Midbrain (tissue), 1 donor: ENCODE results near the gene PTGIS.
"Not testable (repeated sequence)": the region's sequence is repeated elsewhere in the genome, so short reads cannot be mapped to it uniquely, and the experiment has no call there.

Experiments
- DNase-seq: peaks from one replicate; lab custom pipeline; 2025; lab: John Stamatoyannopoulos, UW

The PTGIS gene

DNA sequence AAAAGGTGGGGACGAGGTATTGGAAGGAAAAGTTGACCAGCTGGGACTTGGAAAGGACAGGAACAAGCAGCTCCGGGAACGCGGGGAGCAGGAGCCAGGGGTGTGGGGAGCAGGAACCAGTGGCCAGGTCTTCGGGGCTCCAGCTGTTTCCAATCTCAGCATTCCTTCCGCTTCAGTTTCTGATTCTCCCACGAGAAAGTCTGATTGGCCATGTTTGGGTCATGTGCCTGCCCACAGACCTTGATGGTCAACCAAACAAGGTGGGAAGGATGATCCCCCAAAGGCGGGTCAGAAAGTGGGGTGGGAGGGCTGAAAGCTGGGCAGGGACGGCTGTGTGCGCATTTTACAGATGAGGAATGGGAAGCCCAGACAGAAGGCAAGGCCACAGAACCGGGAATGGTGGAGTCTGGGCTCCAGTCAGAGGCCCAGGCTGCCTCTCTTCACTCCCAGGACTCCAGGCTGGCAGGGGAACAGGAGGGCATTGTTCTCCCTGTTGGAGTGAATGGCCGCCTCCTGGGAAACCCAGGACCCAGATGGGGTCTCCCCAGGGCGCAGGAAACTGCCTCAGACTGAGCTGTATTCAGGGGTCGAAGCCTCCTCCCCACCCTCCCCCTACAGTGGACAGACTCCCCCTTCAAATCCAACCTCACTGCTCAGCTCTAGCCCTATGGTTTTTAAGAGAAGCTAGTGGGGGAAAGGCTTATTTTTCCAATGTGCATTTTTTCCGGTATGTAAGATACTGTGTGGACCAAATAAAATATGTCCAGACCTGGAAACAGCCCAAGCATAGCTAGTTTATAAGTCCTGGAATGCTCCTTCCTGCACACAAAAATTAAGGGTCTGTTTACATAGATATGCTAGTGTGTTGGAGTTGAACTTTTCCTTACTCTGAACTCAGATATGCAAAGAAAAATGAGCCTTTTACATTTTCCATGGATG is 12.2 kb upstream of the PTGIS start:
- DNase-seq = no peak

- DNase-seq = no peak
These were observed 11.3 kb upstream of the PTGIS start for GRCh38 chr20:49579195-49579594.

DNA sequence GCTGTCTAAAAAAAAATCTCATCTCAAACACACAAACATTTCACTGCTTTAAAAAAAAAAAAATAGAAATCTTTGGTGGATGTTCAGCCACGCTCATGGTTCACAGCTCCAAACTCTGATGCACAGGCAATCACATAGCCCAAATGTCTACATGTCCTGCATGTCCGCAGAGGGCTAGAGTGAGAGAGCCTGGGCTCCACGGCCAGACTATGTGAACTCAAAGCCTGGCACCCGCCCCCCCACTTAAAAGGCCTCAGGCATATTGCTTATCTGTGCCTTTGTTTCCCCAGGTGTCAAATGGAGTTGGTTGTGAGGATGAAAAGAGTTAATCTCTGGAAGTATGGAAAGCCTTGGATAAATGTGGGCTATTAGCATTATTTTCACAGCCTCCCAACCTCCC is 10.5 kb upstream of the PTGIS start:
- DNase-seq = no peak

- no peak for DNase-seq
These were observed 7.7 kb upstream of the PTGIS start for GRCh38 chr20:49575551-49576060.

GRCh38 chr20:49573900-49574416 is 6.0 kb upstream of the PTGIS start:
- no peak for DNase-seq

DNA sequence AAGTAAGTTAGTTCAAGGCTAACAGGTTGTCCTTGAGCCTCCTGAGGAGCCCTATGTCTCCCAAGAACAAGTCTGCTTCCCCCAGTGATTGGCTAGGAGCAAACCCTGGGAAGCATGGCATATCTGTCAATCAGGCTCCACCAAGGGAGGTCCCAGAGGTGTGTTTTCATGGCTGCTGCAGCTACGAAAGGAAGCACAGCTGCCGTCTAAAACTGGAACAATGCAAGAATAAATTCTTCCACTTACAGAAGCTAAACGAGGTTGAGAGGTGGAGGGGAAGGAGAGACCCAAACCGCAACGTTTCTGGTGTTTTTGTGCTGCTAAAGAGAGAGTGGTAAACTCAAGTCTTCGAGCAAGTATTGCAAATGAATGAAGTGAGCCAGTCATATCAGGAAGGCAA is 4.9 kb upstream of the PTGIS start:
- DNase-seq = no peak

DNA sequence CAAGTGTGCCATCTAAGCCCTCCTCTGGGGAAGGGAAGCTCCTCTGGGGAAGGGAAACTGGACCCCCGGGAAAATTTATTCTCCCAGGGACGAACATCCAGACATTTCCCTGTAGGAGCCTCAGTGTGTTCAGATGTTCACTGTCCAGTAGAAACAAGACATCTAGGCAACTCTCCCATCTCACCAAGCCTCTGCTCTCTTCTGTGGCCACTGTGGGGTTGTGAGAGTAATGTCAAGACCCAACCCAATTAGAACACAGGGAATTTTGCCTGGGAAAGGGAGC is 3.6 kb upstream of the PTGIS start:
- DNase-seq = no peak

- no peak for DNase-seq
These were observed 3.1 kb upstream of the PTGIS start for GRCh38 chr20:49570828-49571552.

GRCh38 chr20:49570161-49570827 is 2.4 kb upstream of the PTGIS start:
- DNase-seq = no peak

DNA sequence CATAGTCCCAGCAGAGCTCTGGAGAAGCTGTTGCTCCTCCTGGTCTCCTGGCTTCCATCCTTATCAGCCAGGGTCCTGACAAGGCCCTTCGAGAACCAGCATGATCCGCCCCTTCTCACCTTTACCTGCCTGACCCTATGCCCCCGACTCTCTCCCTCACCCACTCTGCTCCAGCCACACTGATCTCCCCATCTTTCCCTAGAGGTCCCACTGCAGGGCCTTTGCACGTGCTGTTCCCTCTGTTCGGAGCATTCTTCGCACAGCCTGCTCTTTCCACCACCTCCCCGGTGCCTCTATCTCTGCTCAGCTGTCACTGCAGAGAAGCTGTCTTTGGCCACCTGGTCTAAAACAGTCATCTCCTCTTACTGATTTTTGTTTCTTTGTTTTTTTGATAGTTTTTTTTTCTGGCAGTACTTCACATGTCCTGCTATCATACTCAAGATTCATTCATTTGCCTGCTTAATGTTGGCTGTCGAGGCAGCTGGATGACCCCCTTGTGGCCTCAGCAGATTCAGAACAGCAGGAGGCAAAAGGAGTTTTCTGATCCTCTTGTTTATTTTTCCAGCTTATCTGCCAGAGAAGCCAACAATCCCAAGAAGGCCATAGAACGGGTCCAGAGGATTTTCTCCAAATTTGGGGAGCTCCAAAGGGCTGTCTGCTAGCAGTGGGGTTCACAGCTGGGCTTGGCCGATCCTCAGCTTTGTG is 1.6 kb upstream of the PTGIS start:
- DNase-seq = no peak

DNA sequence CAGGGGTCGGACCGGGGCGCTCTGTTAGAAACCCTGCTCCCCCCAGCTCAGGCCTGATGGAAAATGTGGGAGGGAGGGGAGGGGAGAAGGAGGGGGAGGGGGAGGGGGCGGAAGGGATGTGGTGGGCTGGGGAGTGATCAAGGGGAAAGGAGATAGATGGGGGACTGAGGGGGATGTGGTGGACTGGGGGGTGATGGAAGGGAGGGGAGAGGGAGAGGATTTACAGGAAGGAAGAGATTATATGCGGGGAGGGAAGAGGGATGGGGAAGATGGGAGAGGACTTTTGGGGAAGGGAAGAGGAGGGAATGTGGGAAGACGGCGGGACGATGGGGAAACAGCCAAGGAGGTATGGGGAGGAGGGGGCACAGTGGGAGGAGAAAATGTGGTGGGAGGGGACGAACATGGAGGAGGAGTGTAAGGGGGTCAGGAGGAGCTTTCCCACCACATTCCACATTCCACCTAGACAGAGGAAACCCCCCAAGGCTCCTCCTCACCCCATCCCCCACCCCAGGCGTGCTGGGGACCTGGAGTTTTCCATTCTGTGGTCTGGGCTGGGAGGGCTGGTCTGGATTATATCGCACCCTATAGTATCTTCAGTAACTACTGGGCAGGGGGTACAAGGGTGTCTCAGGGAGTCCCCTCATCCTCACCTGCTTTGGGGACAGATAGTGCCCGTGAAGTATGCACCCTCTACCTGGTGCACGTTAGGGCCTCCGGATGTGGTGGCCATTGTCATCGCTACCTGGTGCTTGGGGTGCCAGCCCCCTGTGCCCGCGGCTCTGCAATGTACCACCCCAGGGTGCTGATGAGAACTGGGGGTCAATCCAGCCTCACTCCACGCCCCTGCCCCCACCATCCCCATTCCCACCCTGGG is 578 bp upstream of the PTGIS start:
- DNase-seq = no peak

DNA sequence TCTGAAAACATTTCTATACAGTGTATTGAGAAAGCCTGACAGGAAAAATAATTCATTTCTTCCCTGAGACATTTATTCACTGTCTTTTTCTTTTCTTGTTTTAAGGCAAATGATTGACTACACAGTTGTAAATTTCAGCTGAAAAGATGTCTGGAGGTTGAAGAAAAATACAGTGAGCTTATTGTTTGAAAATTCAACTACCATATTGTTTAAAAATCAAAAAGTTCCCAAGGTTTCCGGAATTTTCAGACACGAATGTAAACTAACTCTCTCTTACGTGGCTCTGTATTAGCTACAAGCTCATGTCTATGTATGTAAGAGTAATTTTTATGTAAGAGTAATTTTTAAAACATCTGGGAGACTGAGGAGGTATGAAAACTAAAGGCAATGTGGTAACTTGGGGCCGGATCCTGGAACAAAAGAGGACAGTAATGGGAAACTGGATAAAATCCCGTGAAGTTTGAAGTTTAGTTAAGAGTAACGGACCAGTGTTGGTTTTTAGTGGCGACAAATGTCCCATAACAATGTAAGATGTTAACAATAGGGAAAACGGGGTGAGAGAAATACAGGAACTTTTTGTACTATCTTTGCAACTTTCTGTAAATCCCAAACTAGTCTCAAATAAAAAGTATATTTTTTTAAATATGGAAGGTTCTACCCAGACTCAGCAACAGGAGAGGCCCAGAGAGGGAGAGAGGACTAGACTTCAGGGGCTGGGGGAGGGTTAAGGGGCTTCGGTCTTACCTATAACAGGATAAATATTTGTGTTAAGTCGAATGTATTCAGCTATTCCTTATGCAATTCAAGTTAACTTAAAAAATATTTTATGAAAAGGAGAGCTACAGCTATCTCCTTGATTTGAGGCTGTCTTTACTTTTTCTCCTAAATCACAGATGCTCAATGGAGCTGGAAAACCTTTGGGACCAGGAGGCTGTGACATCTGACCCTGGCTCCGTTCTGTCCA is 1.3 kb downstream of the PTGIS start:
- no peak for DNase-seq

DNA sequence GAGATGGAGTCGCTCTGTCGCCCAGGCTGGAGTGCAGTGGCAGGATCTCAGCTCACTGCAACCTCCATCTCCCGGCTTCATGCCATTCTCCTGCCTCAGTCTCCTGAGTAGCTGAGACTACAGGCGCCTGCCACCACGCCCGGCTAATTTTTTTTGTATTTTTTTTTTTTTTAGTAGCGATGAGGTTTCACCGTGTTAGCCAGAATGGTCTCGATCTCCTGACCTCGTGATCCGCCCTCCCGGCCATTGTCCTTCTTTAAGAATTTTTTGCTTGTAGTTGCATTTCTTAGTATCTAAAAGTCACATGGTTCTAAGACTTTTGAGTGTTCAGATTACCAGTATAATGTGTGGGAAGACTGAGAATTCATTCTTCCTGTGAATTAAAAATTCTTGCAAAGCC is 2.9 kb downstream of the PTGIS start:
- not testable (repeated sequence) for DNase-seq

- no peak for DNase-seq
These were observed 4.6 kb downstream of the PTGIS start for GRCh38 chr20:49563015-49563980.

DNA sequence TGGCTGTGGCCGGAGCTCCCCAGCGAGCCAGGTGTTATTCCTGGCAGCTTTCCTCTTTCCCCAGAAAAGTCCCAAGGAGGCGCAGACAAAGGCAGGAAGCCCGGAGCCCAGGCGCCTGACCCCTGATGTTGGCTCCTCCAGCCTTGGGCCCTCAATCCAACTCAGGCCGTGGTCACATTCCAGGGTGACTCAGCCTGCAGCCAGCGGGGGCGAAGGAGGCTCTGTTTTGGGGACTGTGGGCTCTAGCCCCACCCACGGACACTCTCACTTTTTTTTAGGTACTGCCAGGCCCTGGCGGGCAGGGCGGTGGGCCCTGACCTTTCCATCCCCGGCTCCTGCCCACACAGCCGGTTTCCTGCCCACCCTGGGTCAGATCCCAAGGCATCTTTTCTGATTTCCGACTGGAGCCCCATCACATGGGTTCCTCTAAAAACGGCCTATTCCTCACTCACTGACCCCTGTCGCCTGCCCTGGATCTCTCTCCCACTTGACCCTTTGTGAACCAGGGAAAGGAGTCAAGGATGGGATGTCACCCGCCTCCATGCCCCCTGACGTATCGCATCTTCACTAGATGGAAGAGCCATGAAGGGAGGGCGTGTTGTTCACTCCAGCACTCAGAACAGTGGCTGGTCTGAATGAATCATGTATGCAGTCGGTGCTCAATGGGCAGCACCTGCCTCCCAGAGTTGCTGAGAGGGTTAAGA is 5.5 kb downstream of the PTGIS start:
- DNase-seq = no peak

- DNase-seq = no peak
These were observed 6.1 kb downstream of the PTGIS start for GRCh38 chr20:49561806-49562205.

DNA sequence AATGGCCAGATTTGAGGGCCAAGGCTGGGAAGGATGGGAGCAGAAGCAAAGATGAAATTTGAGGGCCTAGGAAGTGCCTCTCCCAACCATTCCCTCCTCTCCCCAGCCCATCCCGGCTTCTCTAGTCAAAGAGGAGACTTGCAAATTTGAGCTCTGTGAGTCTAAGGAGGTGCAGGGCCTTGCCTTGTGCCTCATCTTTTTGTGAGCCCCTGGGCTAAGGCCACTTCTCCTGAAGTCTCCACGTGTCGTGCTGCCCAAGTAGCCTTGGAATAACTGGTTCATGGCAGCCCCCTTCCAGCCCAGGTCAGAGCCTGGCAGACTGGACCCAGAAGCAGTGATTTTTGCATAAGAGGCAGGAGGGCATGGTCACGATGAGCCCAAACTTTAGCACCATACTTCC is 6.7 kb downstream of the PTGIS start:
- no peak for DNase-seq

DNA sequence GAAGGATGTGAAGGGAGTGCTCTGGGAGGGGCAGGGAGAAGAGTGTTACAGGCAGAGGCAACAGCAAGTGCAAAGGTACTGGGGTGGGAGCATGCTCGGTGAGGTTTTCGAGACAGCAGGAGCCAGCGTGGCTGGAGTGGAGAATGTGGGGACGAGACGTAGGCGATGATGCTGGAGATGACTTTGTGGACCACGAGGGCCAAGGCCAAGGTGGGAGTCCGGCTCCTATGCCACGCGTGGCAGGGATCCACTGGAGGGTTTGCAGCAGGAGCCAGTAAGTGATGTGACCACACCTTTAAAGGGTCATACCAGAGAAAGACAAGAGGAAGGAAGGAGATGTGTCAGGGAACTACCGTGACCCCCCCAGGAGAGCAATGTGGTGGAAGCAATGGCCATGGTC is 7.3 kb downstream of the PTGIS start:
- DNase-seq = no peak
